ENCODE measurements around the gene NLGN1.

Gene NLGN1

GRCh38 chr3:173644086-173645082 is 246.8 kb downstream of the NLGN1 start:
- DNase-seq = no peak

GRCh38 chr3:173650596-173650995 is 253.1 kb downstream of the NLGN1 start:
- no peak for DNase-seq

- no peak for DNase-seq
Measured at GRCh38 chr3:173652093-173652492, 254.5 kb downstream of the NLGN1 start.

GRCh38 chr3:173653781-173654180 is 256.2 kb downstream of the NLGN1 start:
- DNase-seq = no peak

GRCh38 chr3:173659972-173660371 is 262.4 kb downstream of the NLGN1 start:
- DNase-seq = no peak

GRCh38 chr3:173660645-173661299 is 263.2 kb downstream of the NLGN1 start:
- no peak for DNase-seq

GRCh38 chr3:173663696-173664111 is 266.2 kb downstream of the NLGN1 start:
- no peak for DNase-seq

- no peak for DNase-seq
Measured at GRCh38 chr3:173676094-173676493, 278.6 kb downstream of the NLGN1 start.

- DNase-seq = no peak
Measured at GRCh38 chr3:173681188-173681678, 283.7 kb downstream of the NLGN1 start.

GRCh38 chr3:173685456-173685855 is 287.9 kb downstream of the NLGN1 start:
- no peak for DNase-seq

GRCh38 chr3:173688216-173688842 is 290.8 kb downstream of the NLGN1 start:
- DNase-seq = no peak

GRCh38 chr3:173690542-173691180 is 293.1 kb downstream of the NLGN1 start:
- DNase-seq = no peak

GRCh38 chr3:173699353-173699752 is 301.8 kb downstream of the NLGN1 start:
- no peak for DNase-seq

GRCh38 chr3:173700336-173700735 is 302.8 kb downstream of the NLGN1 start:
- no peak for DNase-seq

- DNase-seq = no peak
Measured at GRCh38 chr3:173702561-173702960, 305.0 kb downstream of the NLGN1 start.

- no peak for DNase-seq
Measured at GRCh38 chr3:173703771-173704170, 306.2 kb downstream of the NLGN1 start.

- DNase-seq = no peak
Measured at GRCh38 chr3:173706630-173707029, 309.1 kb downstream of the NLGN1 start.

GRCh38 chr3:173708191-173708590 is 310.6 kb downstream of the NLGN1 start:
- no peak for DNase-seq

- DNase-seq = no peak
Measured at GRCh38 chr3:173709026-173709425, 311.5 kb downstream of the NLGN1 start.

GRCh38 chr3:173711619-173712018 is 314.1 kb downstream of the NLGN1 start:
- DNase-seq = no peak

GRCh38 chr3:173719585-173719984 is 322.0 kb downstream of the NLGN1 start:
- no peak for DNase-seq

GRCh38 chr3:173725507-173725906 is 328.0 kb downstream of the NLGN1 start:
- DNase-seq = no peak

GRCh38 chr3:173730391-173730790 is 332.8 kb downstream of the NLGN1 start:
- no peak for DNase-seq
